IPS DF 4.7 (cell line): ENCODE data around the gene SORT1.
"Not testable (repeated sequence)": the region's sequence is repeated elsewhere in the genome, so short reads cannot be mapped to it uniquely, and the experiment has no call there.

Experiments
- DNase-seq: peaks from one replicate; pipeline ENCODE4 v3.0.0-alpha.2; 2013; ENCODE audit warnings: low spot score; ENCODE audit errors: extremely low read depth

SORT1 gene

DNA sequence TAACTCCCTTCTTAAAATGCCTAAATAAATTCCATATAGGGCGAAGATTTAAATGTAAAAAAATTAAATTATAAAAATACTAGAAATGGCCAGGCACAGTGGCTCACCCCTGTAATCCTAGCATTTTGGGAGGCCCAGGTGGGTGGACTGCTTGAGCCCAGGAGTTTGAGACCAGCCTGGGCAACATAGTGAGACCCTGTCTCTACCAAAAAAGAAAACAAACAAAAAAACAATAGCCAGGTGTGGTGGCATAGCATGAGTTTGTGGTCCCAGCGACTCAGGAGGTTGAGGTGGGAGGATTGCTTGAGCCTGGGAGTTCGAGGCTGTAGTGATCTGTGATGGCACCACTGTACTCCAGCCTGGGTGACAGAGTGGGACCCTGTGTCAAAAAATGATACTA is 17.8 kb downstream of the SORT1 start:
- no peak for DNase-seq

DNA sequence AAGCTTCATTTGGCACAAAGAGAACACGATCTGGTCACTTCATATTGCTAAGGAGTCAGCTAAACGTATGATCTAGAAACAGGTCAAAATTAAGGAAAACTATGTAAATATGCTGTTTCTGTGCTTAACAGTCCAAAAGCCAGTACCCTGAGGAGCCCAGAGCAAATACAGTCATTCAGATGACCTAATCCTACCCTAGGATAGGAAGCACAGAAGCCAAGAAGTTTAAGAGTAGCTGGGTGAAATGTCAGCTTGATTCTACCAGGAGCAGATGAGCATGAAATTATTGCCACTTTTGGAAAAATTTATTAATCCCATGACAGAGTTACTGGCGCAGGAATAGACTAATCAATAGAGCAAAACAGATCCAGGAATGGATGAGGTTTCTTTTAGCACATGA is 18.3 kb downstream of the SORT1 start:
- DNase-seq = no peak

DNA sequence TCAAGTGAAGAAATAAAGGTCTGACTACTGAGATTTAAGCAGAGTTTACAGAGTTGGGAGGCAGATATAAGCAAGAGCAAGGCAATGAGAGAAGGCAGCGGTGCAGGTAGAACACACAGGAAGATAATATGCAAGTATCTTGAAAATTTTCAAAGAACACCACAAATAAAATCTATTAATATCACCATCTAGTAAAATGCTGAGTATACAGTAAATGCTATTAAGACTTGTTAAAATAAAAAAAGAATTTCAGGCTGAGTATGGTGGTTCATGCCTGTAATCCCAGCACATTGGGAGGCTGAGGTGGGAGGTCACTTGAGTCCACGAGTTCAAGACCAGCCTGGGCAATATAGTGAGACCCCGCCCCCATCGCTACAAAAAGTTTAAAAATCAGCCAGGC is 20.0 kb downstream of the SORT1 start:
- no peak for DNase-seq

DNA sequence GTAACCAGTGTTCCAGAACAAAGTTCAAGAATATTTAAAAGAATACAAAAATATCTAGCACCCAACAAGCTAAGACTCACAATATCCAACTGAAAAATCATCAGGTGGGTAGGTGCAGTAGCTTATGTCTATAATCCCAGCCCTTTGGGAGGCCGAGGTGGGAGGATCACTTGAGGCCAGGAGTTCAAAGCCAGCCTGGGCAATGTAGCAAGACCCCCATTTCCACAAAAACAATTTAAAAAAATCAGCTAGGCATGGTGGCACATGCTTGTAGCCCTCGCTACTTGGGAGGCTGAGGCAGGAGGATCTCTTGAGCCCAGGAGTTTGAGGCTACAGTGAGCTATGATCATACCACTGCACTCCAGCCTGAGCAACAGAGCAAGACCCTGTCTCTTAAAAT is 24.0 kb downstream of the SORT1 start:
- DNase-seq = not testable (repeated sequence)

DNA sequence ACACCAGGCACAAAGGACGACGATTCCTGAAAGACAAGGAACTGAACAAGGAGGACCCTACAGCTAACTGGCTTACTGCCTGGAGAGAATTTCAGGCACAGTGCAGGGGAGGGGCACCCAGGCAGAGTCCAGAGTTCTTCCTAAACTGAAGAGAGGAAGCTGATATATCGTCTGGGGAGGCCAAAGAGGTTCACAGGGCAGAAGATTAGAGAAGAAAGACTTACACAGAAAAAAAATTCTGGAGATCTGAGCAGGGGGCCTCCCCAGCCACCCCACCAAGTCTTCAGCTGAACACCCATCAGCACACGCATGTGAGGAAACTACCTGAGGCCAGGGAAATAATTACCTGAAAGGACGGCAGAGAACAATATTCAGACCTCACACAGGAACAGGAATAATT is 24.6 kb downstream of the SORT1 start:
- no peak for DNase-seq

DNA sequence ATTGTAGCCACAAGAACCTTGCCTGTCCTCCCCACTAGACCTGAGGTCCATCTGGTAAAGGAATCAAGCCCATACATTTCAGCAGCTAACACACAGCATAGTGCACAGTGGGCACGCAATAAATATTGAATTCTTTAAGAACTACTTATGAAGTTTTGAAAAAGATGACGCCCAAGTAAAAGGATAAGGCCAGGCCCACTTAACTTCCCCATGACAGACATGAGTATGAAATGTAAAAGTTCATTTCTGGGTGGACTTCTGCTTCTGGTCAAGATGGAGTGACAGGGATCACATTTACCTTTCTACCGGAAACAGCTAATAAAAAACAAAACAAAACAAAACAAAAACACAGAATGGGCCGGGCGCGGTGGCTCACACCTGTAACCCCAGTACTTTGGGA is 25.4 kb downstream of the SORT1 start:
- no peak for DNase-seq

DNA sequence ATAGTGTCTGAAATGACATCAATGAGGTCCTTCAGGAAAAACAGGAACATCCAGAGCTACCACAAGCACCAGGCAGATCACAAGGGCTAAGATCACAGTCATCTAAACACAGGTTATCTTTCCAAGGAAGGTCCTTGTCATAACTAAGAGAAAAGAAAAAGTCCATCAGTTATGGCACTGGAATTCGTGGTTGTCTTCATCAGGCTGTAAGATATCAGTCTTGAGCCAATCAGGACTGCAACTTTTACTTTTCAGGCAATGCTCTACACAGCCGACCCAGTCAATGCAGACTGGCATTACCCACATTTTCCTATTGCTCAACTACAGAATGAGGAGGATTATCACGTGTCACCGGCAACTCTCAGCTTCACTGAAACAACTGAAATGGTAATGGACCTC is 26.4 kb downstream of the SORT1 start:
- no peak for DNase-seq

DNA sequence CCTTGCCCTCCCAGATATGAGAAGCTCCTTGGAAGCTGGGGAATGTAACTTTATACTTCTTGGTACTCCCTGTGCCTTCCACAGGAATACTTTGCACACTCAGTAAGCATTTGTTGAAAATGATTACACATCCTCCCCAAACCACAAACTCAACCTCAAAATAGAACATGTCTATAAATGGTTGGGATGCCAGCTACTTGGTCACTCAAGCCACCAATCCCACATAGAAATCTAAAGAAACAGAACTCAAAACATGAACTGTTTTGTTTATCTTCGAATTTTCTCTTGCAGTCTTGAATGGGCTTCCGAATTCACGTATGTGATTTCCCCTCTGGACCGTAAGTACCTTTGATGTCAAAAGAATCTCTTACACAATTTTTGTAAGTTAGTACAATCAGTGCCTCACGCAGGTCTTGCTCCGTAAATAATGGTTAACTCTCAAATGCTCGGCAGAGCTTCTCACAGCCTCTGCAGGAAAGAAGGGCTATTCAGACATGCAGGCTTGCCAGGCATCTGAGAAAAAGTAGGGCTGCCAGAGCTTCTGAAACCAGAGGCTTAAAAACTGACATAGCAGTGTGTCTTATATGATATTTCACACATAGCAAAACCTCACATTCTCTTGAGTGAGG is 26.9 kb downstream of the SORT1 start:
- DNase-seq = no peak

DNA sequence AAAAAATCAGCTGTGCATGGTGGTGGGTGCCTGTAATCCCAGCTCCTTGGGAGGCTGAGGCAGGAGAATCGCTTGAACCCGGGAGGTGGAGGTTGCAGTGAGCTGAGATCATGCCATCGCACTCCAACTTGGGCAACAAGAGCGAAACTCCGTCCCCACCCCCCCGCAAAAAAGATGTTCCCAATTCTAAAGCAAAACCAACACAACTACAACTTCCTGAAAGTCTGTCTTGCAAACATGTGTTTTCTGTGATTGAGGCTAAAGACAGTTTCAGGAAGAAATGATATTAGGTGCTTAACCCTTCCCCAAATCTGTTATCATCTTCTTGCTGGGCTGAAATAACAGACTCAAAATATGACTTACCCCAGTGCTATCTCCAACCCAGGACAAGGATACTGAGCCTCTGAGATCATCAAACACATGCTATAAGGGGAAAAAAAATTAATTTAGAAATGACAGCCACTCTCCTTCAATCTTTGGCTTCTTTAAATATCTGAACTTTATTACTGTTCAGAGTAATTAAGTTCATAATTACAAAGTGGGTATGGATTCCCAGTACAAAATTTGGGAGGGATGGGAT is 28.5 kb downstream of the SORT1 start:
- DNase-seq = no peak

DNA sequence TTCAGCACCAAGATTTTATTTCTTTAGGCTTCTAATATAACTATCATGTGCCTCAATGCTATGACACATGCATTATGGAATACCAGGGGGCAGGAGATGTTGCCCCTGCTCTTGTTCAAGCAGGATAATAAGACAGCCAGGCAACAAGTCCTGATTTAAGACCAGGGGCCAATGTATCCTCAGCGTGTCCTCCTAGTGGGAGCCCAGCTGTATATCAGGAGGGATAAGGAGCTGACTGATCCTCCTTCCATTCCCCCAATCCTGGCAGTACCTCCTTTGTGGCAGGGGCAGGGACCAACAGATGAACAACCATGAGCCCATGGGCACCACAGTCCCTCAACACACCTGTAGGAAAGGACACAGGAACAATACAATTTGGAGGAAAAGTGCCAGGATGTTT is 29.3 kb downstream of the SORT1 start:
- DNase-seq = no peak

DNA sequence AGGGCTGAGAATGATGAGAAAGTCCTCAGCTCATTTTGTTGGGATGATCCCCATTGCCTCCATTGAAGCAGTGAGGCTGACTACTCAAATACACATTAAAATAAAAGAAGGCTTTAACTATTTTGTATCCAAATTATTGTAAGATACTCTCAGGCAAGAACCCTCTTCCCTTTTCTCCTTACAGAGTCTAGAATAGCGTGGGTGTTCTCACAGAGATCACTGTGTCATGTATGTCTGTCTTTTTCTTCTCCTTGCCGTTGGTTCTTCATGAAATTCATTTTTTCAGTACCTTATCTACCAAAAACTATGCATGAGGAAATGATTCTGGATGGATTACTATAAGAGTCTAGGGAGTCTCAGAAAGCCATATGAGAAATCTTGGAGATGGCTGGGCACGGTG is 30.1 kb downstream of the SORT1 start:
- no peak for DNase-seq

DNA sequence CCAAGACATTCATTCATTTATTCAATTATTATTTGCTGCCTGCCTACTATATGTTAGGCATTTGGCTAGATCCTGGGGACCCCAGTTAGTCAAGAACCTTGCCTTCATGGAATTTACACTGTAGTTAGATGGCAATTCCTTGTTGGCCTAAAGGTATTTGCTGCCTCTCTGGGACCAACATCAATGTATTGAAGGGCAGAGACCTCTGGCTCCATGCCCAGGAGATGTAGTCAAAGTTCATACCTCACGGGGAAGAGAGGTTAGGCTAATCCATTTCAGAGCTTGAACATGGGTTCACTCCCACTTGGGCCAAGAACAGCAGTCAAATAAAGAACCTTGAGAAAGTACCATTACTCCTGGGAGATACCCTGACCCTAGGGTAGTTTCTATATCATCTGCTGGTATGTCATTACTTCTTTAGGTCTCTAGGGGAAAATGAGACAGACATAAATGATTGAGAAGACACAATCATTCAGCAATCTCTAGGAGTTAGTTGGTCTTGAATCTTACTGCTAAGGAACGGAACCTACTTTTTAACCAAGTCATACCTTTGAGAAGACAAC is 32.0 kb downstream of the SORT1 start:
- no peak for DNase-seq

DNA sequence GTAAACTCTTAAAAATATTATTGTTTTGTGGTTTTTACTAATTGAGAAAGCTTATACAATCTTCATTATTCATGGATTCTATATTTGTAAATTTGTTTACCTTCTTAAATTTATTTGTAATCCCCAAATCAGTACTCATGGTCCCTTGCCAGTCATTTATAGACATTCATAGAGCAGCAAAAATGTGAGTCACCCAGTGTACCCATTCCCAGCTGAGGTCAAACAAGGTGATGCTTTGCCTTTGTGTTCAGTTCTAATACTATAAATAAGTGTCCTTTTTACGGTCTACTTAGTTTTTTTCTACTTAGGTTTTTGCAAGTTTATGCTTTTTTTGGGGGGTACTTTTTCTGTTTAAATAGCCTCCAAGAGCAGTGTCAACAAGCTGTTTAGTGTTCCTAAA is 36.1 kb downstream of the SORT1 start:
- no peak for DNase-seq

DNA sequence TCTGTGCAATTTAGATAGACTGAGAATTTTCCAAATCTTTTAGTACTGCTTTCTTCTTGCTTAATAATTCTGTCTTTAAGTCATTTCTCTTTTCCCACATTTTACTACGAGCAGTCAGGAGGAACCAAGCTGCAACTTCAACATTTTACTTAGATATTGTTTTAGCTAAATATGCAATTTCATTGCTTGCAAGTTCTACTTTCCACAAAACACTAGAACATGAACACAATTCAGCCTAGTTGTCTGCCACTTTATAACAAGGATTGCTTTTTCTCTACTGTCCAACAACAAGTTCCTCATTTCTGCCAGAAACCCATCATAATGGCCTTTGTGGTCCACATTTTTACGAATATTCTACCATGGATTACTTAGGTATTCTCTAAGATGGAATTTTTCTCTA is 36.6 kb downstream of the SORT1 start:
- DNase-seq = no peak

DNA sequence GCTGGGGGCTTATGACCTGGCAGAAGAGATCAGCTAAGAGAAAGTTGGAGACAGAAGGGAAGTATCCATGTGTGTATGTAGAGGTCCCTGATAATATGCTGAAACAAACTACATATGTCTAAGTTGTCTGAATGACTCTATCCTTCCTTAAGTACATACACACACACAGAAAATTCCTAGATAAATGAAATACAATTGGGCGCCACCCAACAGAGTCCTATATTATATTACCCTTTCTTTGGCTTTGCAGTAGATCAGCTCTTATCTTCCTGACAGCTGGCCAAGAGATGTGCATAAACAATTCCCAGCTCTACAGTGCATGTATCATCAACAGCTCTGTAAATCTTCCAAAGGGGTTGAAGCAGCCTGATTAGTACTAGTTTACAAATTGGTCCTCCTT is 40.1 kb downstream of the SORT1 start:
- no peak for DNase-seq

DNA sequence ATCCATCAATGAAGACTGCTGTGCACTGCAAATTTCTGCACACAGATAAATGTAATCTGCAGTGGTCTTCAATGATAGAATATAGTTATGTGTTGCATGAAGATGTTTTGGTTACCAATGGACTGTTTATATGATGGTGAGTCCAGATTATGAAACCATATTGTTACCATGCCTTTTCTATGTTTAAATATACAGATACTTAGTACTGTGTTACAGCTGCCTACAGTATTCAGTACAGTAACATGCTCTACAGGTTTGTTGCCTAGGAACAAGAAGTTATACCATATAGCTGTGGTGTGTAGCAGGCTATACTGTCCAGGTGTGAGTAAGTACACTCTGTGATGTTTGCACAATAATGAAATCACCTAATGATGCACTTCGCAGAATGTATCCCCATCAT is 40.8 kb downstream of the SORT1 start:
- no peak for DNase-seq

DNA sequence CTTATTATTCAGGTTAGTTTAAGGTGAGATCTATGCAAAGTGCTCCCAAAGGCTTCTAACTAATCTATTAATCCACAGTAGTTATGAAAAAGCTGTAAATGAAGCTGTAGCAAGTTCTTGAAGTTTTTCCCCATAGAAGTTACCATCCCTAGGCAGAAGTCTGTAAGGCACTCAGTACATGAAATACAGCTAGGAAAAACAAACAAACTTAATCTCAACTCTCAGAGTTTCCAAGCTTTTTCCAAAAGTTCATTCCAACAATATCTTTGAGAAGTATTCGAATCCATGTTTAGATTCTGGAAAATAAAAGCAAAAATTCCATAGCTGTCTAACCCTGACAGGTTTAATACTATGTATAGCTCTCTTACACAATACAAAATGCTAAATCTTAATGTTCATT is 41.2 kb downstream of the SORT1 start:
- no peak for DNase-seq

DNA sequence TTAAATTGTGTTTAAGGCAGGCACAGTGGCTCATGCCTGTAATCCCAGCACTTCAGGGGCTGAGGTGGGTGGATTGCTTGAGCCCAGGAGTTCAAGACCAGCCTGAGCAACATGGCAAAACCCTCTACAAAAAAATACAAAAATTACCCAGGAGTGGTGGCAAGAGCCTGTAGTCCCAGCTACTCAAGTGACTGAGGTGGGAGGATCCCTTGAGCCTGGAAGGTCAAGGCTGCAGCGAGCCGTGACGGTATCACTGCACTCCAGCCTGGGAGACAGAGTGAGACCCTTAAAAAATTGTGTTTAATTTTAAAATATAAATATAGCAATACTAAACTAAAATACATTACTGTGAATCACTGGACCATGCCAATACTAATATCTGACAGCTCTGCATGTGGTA is 42.8 kb downstream of the SORT1 start:
- no peak for DNase-seq

DNA sequence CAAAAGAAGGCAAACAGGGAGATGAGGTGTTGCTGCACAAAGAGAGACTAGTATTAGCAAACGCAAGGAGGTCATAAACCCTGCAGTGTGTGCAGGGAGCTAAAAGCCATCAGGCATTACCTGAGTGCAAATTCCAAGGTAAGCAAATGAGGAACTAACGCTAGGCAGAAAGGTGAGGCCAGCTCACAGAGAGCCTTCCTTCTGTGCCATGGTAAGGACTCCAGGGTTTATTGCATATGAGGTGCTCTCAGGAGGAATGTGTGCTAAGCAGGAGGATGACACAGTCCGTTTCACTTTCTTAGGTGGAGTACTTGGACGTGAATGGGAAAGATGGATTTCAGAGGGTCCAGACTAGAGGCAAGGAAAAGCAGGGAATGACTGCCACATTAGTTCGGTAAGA is 46.3 kb downstream of the SORT1 start:
- no peak for DNase-seq

DNA sequence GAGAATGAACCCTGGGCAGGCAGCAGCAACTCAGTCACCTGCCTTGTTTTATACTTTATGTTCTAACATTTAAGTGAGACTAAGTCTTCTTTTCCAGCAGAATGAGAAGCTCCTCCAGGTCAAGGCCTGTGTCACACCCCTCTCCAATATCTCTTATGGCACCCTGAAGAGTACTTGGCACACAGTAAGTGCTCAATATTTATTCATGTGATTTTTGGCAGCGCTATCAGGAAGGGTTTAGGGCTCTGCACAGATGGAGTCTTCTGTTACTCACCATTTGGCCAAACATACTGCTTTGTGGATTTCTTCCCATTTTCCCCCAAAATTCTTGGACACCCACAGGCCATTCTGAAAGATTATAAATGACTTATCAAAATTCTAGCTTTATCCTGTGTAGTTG is 47.1 kb downstream of the SORT1 start:
- DNase-seq = no peak

DNA sequence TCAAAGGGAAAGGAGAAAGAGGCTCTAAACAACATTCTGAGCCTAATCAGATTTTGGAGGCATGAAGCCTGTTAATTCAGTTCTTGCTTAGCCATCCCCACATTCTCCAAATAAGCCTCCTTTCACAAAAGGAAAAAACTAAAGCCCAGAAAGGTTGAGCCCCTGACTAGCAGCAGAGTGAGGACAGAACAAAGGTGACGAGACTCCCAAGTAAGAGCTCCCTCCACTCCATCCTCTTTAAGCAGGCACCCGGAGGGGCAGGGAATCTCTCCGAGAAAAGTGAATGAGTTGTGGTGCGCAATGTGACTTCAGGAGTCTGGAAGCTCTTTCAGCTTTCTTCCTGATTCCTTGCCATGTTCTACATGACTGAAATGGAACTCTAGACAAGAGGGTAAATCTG is 47.5 kb downstream of the SORT1 start:
- DNase-seq = no peak

DNA sequence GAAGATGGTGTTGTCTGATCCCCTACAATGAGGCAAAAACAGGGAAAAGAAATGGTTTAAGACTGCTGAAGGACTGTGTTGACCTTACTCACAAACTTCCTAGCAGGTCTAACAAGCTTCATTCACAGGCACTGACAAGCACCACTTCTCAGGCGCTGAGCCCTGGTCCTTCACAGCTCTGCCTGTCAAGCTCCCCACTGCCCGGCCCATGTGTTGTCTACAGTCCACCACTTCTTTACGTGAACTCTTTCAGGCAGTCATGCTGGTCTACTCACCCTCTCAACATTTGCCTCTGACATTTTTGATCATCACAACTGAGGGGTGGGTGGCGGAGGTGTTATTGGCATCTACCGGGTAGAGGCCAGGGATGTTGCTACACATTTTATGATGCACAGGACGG is 50.2 kb downstream of the SORT1 start:
- no peak for DNase-seq
